Measurements from ENCODE around the gene HESX1. TPM values are rescaled to one million over a fixed set of nuclear protein-coding genes. Genes with fewer than 3 reads are reported as not detected.
A peak's percentile ranks its signal among the peaks of the same experiment; 100 is the strongest.

The HESX1 gene
- total RNA-seq, 1 donor from 2014 or later, result not detected

DNA sequence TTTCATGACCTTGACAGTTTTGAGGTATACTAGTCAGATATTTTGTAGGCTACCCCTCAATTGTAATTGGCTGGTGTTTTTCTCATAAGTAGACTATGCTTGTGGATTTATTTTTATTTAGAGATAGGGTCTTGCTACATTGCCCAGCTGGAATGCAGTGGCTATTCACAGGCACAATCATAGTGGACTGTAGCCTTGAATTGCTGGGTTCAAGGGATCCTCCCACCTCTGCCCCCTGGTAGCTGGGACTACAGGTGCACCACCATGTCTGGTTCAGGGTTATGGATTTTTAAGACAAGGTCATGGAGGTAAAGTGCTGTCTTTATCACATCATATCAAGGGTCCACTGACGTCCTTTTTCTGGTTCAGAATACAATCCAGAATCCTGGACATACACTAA lies 23.7 kb downstream of the HESX1 start:
- no peak overlapping the region for H3K27ac ChIP-seq
- no peaks in the 10 kb centered on the region for H3K27me3 ChIP-seq
- H3K9me3 ChIP-seq, result no peaks in the 10 kb centered on the region
- no peak overlapping the region for H3K4me3 ChIP-seq
- intact Hi-C loops (cut with DNase I), result no loop called here
- no peak for DNase-seq (ENCODE audit: low spot score in 2 of 2)
- TF ChIP-seq CTCF (IDR thresholded peaks at IDR 0.05), result no peak
- H3K4me1 ChIP-seq, result no peaks in the 10 kb centered on the region
- no peaks in the 10 kb centered on the region for H3K36me3 ChIP-seq

- H3K27me3 ChIP-seq, result no peaks in the 10 kb centered on the region
- intact Hi-C loops (cut with DNase I), result no loop called here
- no peaks in the 10 kb centered on the region for H3K4me1 ChIP-seq
- no peaks in the 10 kb centered on the region for H3K36me3 ChIP-seq
- no peak for TF ChIP-seq CTCF (IDR thresholded peaks at IDR 0.05)
- no peaks in the 10 kb centered on the region for H3K9me3 ChIP-seq
- H3K4me3 ChIP-seq, result no peak overlapping the region
- no peak overlapping the region for H3K27ac ChIP-seq
- DNase-seq (ENCODE audit: low spot score in 2 of 2), result no peak
Measured at GRCh38 chr3:57173687-57174086, 26.1 kb downstream of the HESX1 start.

DNA sequence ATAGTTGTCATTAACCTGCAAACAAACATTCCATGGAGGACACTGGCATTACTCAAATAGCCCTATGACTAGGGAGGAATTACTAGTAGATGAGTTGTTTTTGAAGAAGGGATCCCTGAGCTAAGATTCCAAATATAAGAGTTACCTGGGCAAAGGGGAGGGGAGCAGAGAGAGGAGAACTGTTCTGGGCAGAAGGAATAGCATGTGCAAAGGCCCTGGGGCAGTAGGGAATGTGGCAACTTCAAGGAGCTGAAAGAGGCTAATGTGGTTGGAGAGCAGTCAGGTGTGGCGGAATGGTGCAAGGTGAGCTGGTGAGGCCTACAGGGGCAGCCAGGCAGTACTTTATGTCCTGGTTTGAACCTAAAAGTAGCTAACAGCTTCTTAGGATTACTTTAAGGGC lies 28.8 kb downstream of the HESX1 start:
- Histone ChIP-seq H3K4me1 (no peaks in the 10 kb centered on the region), H3K27me3 (no peaks in the 10 kb centered on the region), H3K27ac (no peak overlapping the region), H3K4me3 (no peak overlapping the region), H3K36me3 (no peaks in the 10 kb centered on the region), H3K9me3 (no peaks in the 10 kb centered on the region)
- intact Hi-C loops (cut with DNase I), result no loop called here
- no peak for DNase-seq (ENCODE audit: low spot score in 2 of 2)
- TF ChIP-seq CTCF (IDR thresholded peaks at IDR 0.05), result no peak

DNA sequence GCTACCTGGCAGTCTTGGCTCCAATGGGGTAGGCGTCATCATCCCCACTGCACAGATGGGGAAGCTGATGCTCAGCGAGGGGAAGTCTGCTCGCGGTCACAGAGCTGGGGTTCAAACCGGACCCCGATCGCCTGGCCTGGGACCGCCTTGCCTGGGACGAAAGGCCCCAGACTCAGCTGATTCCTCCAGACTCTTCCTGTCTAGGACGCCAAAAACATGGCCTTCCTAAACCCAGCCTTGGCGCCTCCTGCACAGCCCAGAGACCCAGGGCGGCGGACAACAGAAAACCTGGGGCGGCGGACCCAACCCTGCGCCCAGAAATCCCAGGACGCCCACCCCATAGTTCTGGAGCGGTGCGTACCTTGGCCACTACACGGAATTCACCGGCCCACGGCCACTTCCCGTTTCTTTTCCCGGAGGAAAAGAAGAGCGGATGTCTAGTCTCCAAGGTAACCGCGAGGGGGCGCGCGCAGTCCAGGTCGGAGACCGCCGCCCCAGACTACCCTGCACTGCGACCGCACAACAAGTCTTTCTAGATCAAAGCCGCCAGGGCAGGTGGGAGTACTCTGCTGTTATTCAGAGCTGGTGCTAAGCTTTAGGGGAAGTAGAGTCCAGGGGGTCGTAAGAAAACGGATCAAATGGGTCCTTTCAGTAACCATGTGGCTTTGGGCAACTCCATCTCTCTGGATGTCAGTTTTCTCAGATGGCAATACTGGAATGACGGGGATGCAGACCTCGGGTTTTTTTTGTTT lies 29.7 kb downstream of the HESX1 start:
- DNase-seq (ENCODE audit: low spot score in 2 of 2), result peak in 1 of 2 donors; percentile 78
- Histone ChIP-seq H3K27ac (no peak overlapping the region), H3K4me3 (peak overlapping the region; percentile 52 to 65), H3K4me1 (no peaks in the 10 kb centered on the region), H3K27me3 (no peaks in the 10 kb centered on the region), H3K9me3 (no peaks in the 10 kb centered on the region), H3K36me3 (no peaks in the 10 kb centered on the region)
- intact Hi-C loops (cut with DNase I), result loop anchor here (10.0 kb wide), 1 partner anchor 525 kb away; the partner anchor contains the start of gene DENND6A
- peak; percentile 77 to 95 (median 91) for TF ChIP-seq CTCF (IDR thresholded peaks at IDR 0.05)

DNA sequence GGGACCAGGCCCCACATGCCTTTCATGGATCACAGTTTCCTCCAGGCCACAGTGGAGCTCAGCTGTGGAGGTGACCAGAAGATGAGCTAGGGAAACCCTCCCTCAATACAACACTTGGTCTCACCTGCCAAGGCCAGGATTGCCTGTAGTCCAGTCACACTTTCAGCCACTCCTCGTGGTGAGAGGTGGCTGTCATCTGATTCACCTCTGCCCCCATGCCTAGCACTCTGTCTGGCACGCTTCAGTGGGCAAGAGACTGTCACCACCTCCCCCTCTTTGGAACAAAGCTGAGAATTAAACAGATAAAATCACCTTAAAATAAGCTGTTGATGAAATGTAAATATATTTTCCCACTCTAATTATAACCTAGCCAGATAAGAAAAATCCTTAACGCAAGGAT lies 30.7 kb downstream of the HESX1 start:
- intact Hi-C loops (cut with DNase I), result loop anchor here (10.0 kb wide), 1 partner anchor 526 kb away; the partner anchor contains the start of gene DENND6A
- DNase-seq (ENCODE audit: low spot score in 2 of 2), result no peak

More for the DNA sequence above, 30.7 kb downstream of the HESX1 start:
- H3K9me3 ChIP-seq, result no peaks in the 10 kb centered on the region
- H3K36me3 ChIP-seq, result no peaks in the 10 kb centered on the region
- H3K4me3 ChIP-seq, result no peak overlapping the region
- H3K4me1 ChIP-seq, result peaks cover 1 to 2% of the 10 kb centered on the region in 2 donors
- no peak for TF ChIP-seq CTCF (IDR thresholded peaks at IDR 0.05)
- H3K27ac ChIP-seq, result no peak overlapping the region
- H3K27me3 ChIP-seq, result no peaks in the 10 kb centered on the region
